A673 (cell line): ENCODE measurements around the gene METTL14. TPM values are rescaled to one million over a fixed set of nuclear protein-coding genes. Genes with fewer than 3 reads are reported as not detected.
A peak's percentile ranks its signal among the peaks of the same experiment; 100 is the strongest.

Experiments used
- BruUV-seq: library from RNA; stranded (reverse); fragments of 400-500 nt; replicated peaks from 2 replicates; lab custom pipeline; 2021; lab: Mats Ljungman, UMichigan
- CTCF ChIA-PET: fragments of 300-600 bp; sonication (Branson Sonifier 250); formaldehyde crosslinking; loops from one replicate; lab custom pipeline; 2022; ENCODE audit warnings: antibody characterized with exemption; lab: Charles Lee
- POLR2A ChIA-PET: fragments of 300-600 bp; sonication (Branson Sonifier 250); formaldehyde crosslinking; loops from one replicate; lab custom pipeline; 2022; ENCODE audit warnings: antibody characterized with exemption; ENCODE audit not compliant: low non-redundant PET; lab: Charles Lee
- DNase-seq: peaks from one replicate; pipeline ENCODE4 v3.0.0-alpha.2; 2015; ENCODE audit warnings: low spot score
- H3K27ac ChIP-seq: fragments of 200-600 bp; sonication (generic); 2 replicates; pipeline ENCODE4 v1.5.1; 2016; ENCODE audit warnings: mixed run types, low read depth, mild to moderate bottlenecking, mixed read lengths, antibody characterized with exemption, low read length; ENCODE audit not compliant: poor library complexity, severe bottlenecking
- H3K27me3 ChIP-seq: fragments of 200-600 bp; sonication (generic); replicated peaks from 2 replicates; pipeline ENCODE4 v1.6.1; 2017; ENCODE audit warnings: mixed run types, low read depth, mild to moderate bottlenecking, mixed read lengths, antibody characterized with exemption, low read length; ENCODE audit not compliant: insufficient read depth, poor library complexity
- H3K36me3 ChIP-seq: fragments of 200-600 bp; sonication (generic); 2 replicates; pipeline ENCODE4 v1.6.1; 2016; ENCODE audit warnings: mixed run types, mild to moderate bottlenecking, mixed read lengths, antibody characterized with exemption, low read length; ENCODE audit not compliant: insufficient read depth, poor library complexity, severe bottlenecking
- H3K4me1 ChIP-seq: fragments of 200-600 bp; sonication (generic); 2 replicates; pipeline ENCODE4 v1.6.1; 2017; ENCODE audit warnings: mixed run types, mild to moderate bottlenecking, mixed read lengths, antibody characterized with exemption, low read length; ENCODE audit not compliant: insufficient read depth, poor library complexity, severe bottlenecking
- H3K4me3 ChIP-seq: fragments of 200-600 bp; sonication (generic); 2 replicates; pipeline ENCODE4 v1.5.1; 2016; ENCODE audit warnings: low read depth, mixed run types, mild to moderate bottlenecking, mixed read lengths, low read length; ENCODE audit not compliant: poor library complexity, severe bottlenecking
- H3K9me3 ChIP-seq: fragments of 200-600 bp; sonication (generic); 2 replicates; pipeline ENCODE4 v1.6.1; 2016; ENCODE audit warnings: mixed run types, low read depth, mild to moderate bottlenecking, mixed read lengths, antibody characterized with exemption, low read length; ENCODE audit not compliant: poor library complexity, severe bottlenecking
- CTCF ChIP-seq: fragments of 300-800, 200-600 bp; sonication (generic); conservative IDR thresholded peaks from 2 replicates; pipeline ENCODE4 v1.5.1; 2017; ENCODE audit warnings: low read depth, mild to moderate bottlenecking, antibody characterized with exemption, low read length, moderate library complexity, mixed read lengths
- EZH2 ChIP-seq: fragments of 200-600 bp; sonication (generic); IDR thresholded peaks from 2 replicates; pipeline ENCODE4 v1.6.1; 2017; ENCODE audit warnings: borderline replicate concordance, low read depth, mild to moderate bottlenecking, mixed read lengths, antibody characterized with exemption, low read length; ENCODE audit not compliant: poor library complexity, severe bottlenecking
- intact Hi-C: fragments of 100-400 bp; cut with micrococcal nuclease; formaldehyde crosslinking; loops from one replicate; pipeline ENCODE4 v1.10.0; 2022; ENCODE audit not compliant: unreplicated experiment
- total RNA-seq: library from RNA; stranded (reverse); gene quantifications from 2 replicates; pipeline ENCODE4 v1.2.3, GENCODE V29; 2021

The METTL14 gene
- total RNA-seq, 1 experiment from 2014 or later: 57.6 TPM

GRCh38 chr4:118676128-118676527 lies 9.1 kb upstream of the METTL14 start:
- POLR2A ChIA-PET: no interaction called here
- TF ChIP-seq EZH2 (no peak), CTCF (peak; percentile 16; the same call in 1 of the 2 replicates)
- no peak overlapping the region for H3K4me3 ChIP-seq
- no peaks in the 10 kb centered on the region for H3K4me1 ChIP-seq
- peaks cover 7% of the 10 kb centered on the region for H3K27me3 ChIP-seq
- CTCF ChIA-PET: no interaction called here
- H3K36me3 ChIP-seq: no peaks in the 10 kb centered on the region
- no peaks in the 10 kb centered on the region for H3K9me3 ChIP-seq
- intact Hi-C loops: no loop called here
- no peak for DNase-seq
- BruUV-seq: no TSS peak
- H3K27ac ChIP-seq: no peak overlapping the region

DNA sequence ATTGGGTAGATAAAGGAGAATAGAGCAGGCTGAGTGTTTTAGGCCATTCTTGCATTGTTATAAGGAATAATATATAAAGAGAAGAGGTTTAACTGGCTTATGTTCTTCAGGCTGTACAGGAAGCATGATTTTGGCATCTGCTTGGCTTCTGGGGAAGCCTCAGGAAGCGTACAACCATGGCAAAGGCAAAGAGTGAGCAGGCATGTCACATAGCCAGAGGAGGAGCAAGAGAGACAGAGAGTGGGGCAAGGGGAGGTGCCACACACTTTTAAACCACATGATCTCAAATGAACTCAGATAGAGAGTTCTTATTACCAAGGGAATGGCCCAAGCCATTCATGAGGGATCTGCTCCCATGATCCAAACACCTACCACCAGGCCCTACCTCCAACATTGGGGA lies 4.4 kb upstream of the METTL14 start:
- peaks cover 3% of the 10 kb centered on the region for H3K27me3 ChIP-seq
- no peaks in the 10 kb centered on the region for H3K9me3 ChIP-seq
- no peaks in the 10 kb centered on the region for H3K36me3 ChIP-seq
- ChIA-PET POLR2A (no interaction called here), CTCF (no interaction called here)
- DNase-seq: peak; percentile 13
- H3K27ac ChIP-seq: no peak overlapping the region
- intact Hi-C loops: no loop called here
- no TSS peak for BruUV-seq
- TF ChIP-seq EZH2 (no peak), CTCF (no peak)
- H3K4me1 ChIP-seq: peaks cover 6% of the 10 kb centered on the region
- H3K4me3 ChIP-seq: no peak overlapping the region

- H3K27ac ChIP-seq: no peak overlapping the region
- ChIA-PET POLR2A (no interaction called here), CTCF (interaction anchor here (1.9 kb wide), 1 partner anchor 259 kb away, joined by 7 read pairs; no protein-coding TSS in a partner anchor)
- intact Hi-C loops: no loop called here
- H3K36me3 ChIP-seq: peaks cover 3% of the 10 kb centered on the region
- H3K27me3 ChIP-seq: no peaks in the 10 kb centered on the region
- DNase-seq: peak; percentile 74
- H3K4me1 ChIP-seq: peaks cover 12% of the 10 kb centered on the region
- TF ChIP-seq CTCF (peak; percentile 72), EZH2 (no peak)
- H3K9me3 ChIP-seq: no peaks in the 10 kb centered on the region
- H3K4me3 ChIP-seq: no peak overlapping the region
- BruUV-seq: no TSS peak
Observed at GRCh38 chr4:118682928-118683327, 2.3 kb upstream of the METTL14 start.
